Esophagus squamous epithelium (tissue), 5 donors: ENCODE measurements around the gene YPEL2. TPM values are rescaled to one million over a fixed set of nuclear protein-coding genes. Genes with fewer than 3 reads are reported as not detected.

Experiments used
- DNase-seq: peaks from one replicate; lab custom pipeline; 2025; lab: John Stamatoyannopoulos, UW
- H3K27ac ChIP-seq, 4 donors: fragments of 200-600 bp; sonication (generic); one replicate each; pipeline ENCODE4 v1.5.1; 2016 to 2019; ENCODE audit warnings: mild to moderate bottlenecking in 1 of 4
- H3K27me3 ChIP-seq, 4 donors: fragments of 200-600 bp; sonication (generic); 1 replicate in 3 of 4; 2 replicates in 1 of 4; pipeline versions ENCODE4 v1.5.1 to v1.6.0; 2017 to 2021; ENCODE audit warnings: antibody characterized with exemption in 1 of 4
- H3K36me3 ChIP-seq, 3 donors: fragments of 200-600 bp; sonication (generic); one replicate each; pipeline ENCODE4 v1.5.1; 2016 to 2019
- H3K4me1 ChIP-seq, 3 donors: fragments of 200-600 bp; sonication (generic); one replicate each; pipeline ENCODE4 v1.5.1; 2017 to 2019
- H3K4me3 ChIP-seq, 4 donors: fragments of 200-600 bp; sonication (generic); 1 replicate in 3 of 4; 2 replicates in 1 of 4; pipeline ENCODE4 v1.5.1; 2016 to 2019; ENCODE audit warnings: mild to moderate bottlenecking in 2 of 4, moderate library complexity in 1 of 4
- H3K9me3 ChIP-seq, 3 donors: fragments of 200-600 bp; sonication (generic); one replicate each; pipeline ENCODE4 v1.5.1; 2016 to 2019
- POLR2A ChIP-seq, 4 donors: fragments of 450-650 bp; IDR thresholded peaks; one replicate each; pipeline ENCODE4 v1.6.1; 2017; ENCODE audit warnings: antibody characterized with exemption in 4 of 4, mild to moderate bottlenecking in 4 of 4, moderate library complexity in 3 of 4
- WGBS, 2 donors: methylation state at CpG; one replicate each; pipeline ENCODE4 v1.1.5; 2018; 5-methylcytosine and 5-hydroxymethylcytosine counted together
- intact Hi-C: fragments of 100-400 bp; cut with DNase I; formaldehyde crosslinking; loops from one replicate; pipeline ENCODE4 v1.15.0; 2022
- total RNA-seq, 4 donors: library from RNA; depleted of rRNA; stranded (reverse); fragments of >200 nt; gene quantifications; one replicate each; pipeline ENCODE4 v1.1.0, GENCODE V29; 2016
- TF ChIP-seq, protein P1 (sequence below), 6 experiments: fragments of 450-650 bp in 4 of 6; fragments of 200-600 bp in 2 of 6; sonication (generic) in 2 of 6; IDR thresholded peaks; one replicate each; pipeline ENCODE4 v1.5.1; 2016 to 2019; ENCODE audit warnings: antibody characterized with exemption in 6 of 6, mild to moderate bottlenecking in 4 of 6, moderate library complexity in 4 of 6
- donor health status: DM: yes; HTN: yes; CAD: no.

The YPEL2 gene
- total RNA-seq, 4 donors from 2014 or later = 5.5 to 18.3 (median 11.2) TPM

DNA sequence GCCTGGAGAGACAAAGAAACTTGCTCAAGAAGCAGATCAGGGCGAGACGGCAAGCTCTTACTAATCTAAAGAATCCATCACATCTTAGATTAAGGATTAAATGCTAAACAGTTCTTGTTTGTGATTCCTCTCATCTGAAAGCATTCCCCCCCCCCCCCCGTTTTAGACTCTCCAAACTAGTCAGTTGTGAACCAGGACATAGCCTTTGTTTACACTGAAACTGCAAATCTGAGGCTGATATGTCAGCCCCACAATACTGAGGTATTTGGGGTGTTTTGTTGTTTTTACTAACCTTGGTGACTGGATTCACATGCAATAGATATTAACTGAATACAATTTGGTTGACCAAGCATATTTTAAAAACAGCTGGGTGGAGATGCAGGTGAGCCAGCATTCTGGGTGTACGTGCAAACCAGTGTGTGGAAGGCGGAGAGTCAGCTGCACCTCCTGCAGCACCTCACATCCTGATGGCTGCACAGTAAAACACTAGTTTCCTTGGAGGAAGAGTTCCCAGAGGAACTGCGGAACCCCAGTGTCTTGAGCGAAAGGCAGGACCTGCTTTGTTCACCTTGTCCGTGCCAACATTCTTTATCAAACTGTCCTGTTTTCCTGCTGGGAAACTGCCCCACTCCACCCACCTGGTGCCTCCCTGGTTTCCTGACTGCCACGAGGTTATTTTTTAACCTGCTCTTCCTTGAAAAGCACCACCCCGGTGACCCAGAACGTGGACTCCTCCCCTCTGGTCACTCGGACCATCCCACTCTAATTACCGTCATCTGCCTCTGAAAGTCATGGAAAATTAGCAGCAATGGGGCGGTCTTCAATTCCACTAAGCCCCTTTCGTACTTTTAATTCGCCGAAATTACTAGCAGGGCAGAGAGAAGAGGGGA is 1.2 kb upstream of the YPEL2 start:
- peaks cover 17 to 69% (median 40%) of the 10 kb centered on the region in 3 donors for H3K4me1 ChIP-seq
- H3K9me3 ChIP-seq = no peaks in the 10 kb centered on the region
- intact Hi-C loops = no loop called here
- DNase-seq = no peak
- H3K27me3 ChIP-seq = no peaks in the 10 kb centered on the region
- TF ChIP-seq, protein P1, sequence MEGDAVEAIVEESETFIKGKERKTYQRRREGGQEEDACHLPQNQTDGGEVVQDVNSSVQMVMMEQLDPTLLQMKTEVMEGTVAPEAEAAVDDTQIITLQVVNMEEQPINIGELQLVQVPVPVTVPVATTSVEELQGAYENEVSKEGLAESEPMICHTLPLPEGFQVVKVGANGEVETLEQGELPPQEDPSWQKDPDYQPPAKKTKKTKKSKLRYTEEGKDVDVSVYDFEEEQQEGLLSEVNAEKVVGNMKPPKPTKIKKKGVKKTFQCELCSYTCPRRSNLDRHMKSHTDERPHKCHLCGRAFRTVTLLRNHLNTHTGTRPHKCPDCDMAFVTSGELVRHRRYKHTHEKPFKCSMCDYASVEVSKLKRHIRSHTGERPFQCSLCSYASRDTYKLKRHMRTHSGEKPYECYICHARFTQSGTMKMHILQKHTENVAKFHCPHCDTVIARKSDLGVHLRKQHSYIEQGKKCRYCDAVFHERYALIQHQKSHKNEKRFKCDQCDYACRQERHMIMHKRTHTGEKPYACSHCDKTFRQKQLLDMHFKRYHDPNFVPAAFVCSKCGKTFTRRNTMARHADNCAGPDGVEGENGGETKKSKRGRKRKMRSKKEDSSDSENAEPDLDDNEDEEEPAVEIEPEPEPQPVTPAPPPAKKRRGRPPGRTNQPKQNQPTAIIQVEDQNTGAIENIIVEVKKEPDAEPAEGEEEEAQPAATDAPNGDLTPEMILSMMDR (IDR thresholded peaks at IDR 0.05) = no peak
- no peak for TF ChIP-seq POLR2A (IDR thresholded peaks at IDR 0.05)
- WGBS, 2 donors = 14 to 21% methylated on average over 16 to 17 of the region's 17 CpGs
- H3K27ac ChIP-seq = peak overlapping the region; percentile 89 to 97 (median 96)
- no peaks in the 10 kb centered on the region for H3K36me3 ChIP-seq
- peak overlapping the region in 3 of 4 donors; percentile 86 to 92 (median 90) for H3K4me3 ChIP-seq

DNA sequence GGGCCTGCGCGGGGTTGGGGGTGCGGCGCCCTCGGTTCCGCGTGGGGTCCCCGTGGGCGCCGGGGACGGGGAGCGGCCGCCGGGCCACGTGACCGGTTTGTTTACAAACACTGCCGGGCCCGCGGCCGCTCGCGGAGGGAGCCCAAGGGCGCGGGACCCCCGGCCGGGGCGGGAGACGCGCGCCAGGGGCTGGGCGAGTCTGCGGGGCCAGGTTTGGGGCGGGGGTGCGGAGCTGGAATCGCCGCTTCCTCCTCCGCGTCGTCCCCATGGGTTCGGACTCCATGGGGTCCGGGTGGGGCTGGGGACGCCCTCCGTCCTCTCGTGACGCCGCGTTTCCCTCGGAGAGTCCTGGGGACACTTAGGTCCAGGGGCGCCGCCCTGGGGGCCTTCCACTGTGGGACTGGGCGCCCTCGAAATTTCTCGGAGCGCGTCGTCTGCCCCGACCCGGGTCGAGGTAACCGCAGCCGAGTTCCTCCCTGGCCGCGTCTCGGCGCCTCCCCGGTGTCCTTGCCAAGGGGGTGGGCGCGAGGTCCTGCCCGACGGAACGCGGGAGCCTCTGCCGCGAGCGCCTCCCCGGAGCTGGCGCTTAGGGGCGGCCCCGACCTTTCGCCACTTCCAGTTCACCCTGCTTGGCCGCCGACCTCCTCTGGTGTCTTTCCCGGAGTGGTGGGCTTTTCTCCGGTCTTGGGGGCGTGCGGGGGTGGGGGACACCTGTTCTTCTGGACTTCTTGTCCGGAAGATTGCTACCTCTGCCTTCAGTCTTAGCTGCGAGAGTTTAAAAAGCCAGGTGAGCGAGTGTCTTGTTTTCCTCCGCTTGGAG is 684 bp downstream of the YPEL2 start:
- Histone ChIP-seq H3K36me3 (no peaks in the 10 kb centered on the region), H3K4me3 (peak overlapping the region; percentile 86 to 94 (median 91)), H3K9me3 (no peaks in the 10 kb centered on the region), H3K27me3 (no peaks in the 10 kb centered on the region), H3K4me1 (peaks cover 23 to 86% (median 47%) of the 10 kb centered on the region in 3 donors), H3K27ac (peak overlapping the region; percentile 89 to 97 (median 96))
- intact Hi-C loops = no loop called here
- 0% methylated on average over 8 of the region's 90 CpGs; no CpG with 5 or more reads in 1 of the 2 donors for WGBS, 2 donors
- peak in 1 of 4 donors; percentile 24 for TF ChIP-seq POLR2A (IDR thresholded peaks at IDR 0.05)
- TF ChIP-seq, protein P1 (IDR thresholded peaks at IDR 0.05) = no peak
- DNase-seq = no peak

DNA sequence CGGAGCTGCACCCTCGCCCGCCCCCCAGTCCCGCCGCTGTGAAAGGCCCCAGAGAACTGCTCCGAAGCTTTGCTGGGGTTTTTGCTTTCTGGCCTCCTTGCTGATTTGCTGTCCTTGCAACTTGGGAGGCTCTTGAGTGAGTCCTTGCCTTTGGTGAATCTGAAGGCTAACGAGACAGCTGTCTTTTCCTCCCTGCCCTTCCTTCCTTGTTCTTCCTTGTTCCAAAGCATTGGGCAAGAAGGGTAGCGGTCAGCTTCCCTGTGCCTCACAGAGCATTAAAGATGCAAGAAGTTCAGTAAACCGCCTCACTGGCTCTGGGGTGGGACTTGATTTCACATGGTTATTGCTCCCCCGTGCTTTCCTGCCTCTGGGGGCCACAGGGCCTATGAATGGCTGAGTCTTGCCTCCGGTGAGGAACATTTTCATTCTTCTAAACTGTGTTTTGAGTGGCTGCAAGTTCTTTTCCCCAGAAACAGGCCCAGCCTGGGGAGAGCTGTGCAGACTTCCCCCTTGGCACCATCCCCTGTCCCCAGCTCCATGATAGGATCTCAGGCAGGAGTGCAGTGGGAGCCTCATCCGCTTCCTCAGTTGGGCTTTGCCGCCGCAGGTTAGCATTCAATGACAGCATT is 1.4 kb downstream of the YPEL2 start:
- TF ChIP-seq POLR2A (IDR thresholded peaks at IDR 0.05) = peak in 1 of 4 donors; percentile 21
- TF ChIP-seq, protein P1 (IDR thresholded peaks at IDR 0.05) = no peak
- Histone ChIP-seq H3K36me3 (no peaks in the 10 kb centered on the region), H3K4me1 (peaks cover 23 to 85% (median 47%) of the 10 kb centered on the region in 3 donors), H3K27me3 (no peaks in the 10 kb centered on the region), H3K9me3 (no peaks in the 10 kb centered on the region), H3K27ac (peak overlapping the region; percentile 89 to 97 (median 96)), H3K4me3 (peak overlapping the region; percentile 86 to 94 (median 91))
- no peak for DNase-seq
- WGBS, 2 donors = 24 to 31% methylated on average over 8 to 13 of the region's 14 CpGs
- intact Hi-C loops = no loop called here

DNA sequence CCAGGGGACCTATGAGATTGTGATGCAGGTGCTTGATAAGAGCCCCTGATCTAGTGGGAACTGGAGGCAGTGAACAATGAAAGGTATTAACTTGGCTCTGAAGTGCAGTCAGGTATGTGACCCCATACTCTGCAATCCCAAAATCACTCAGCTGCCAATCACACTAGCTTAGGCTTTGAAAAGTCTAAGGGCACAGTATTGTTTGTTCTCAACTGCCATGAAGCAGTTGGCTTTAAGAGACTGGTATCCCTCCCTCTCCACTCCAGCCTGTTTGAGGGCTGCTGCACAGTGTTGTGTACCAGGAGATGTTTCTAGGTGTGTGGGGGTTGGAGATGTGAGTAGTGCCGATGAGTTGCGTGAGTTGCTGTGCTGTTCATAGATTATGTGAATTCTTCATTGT is 2.4 kb downstream of the YPEL2 start:
- 82 to 100% methylated on average over 2 of the region's 2 CpGs for WGBS, 2 donors
- H3K4me3 ChIP-seq = peak overlapping the region in 1 of 4 donors; percentile 92
- no peaks in the 10 kb centered on the region for H3K27me3 ChIP-seq
- H3K9me3 ChIP-seq = no peaks in the 10 kb centered on the region
- TF ChIP-seq, protein P1 (IDR thresholded peaks at IDR 0.05) = no peak
- TF ChIP-seq POLR2A (IDR thresholded peaks at IDR 0.05) = no peak
- DNase-seq = no peak
- intact Hi-C loops = no loop called here
- peak overlapping the region in 3 of 4 donors; percentile 96 to 97 (median 97) for H3K27ac ChIP-seq
- H3K36me3 ChIP-seq = no peaks in the 10 kb centered on the region
- H3K4me1 ChIP-seq = peaks cover 23 to 85% (median 40%) of the 10 kb centered on the region in 3 donors
